HepG2 (cell line): ENCODE measurements around the gene SERTAD2. TPM values are rescaled to one million over a fixed set of nuclear protein-coding genes. Genes with fewer than 3 reads are reported as not detected.

ENCODE experiments used
- FOSL1 ChIP-seq: sonication (generic); formaldehyde crosslinking; IDR thresholded peaks from 2 replicates; pipeline ENCODE4 v1.9.0; 2021; ENCODE audit warnings: missing genetic modification reagents, borderline replicate concordance
- FOXA1 ChIP-seq, 2 experiments: fragments of 450-650 bp in 1 of 2; sonication (generic) in 1 of 2; formaldehyde crosslinking in 1 of 2; IDR thresholded peaks; 2 replicates each; pipeline versions ENCODE4 v1.4.0 to v1.6.1; 2016 to 2020; ENCODE audit warnings: missing genetic modification reagents in 1 of 2
- GMEB1 ChIP-seq: sonication (generic); formaldehyde crosslinking; IDR thresholded peaks from 2 replicates; pipeline ENCODE4 v1.5.1; 2020; ENCODE audit warnings: missing genetic modification reagents, mild to moderate bottlenecking, borderline replicate concordance
- KLF6 ChIP-seq: IDR thresholded peaks from 2 replicates; pipeline ENCODE4 v1.8.0; 2016; ENCODE audit warnings: missing biosample characterization, missing genetic modification reagents
- NONO ChIP-seq, 2 experiments: fragments of 450-650 bp in 1 of 2; sonication (generic) in 1 of 2; formaldehyde crosslinking in 1 of 2; IDR thresholded peaks in 1 of 2; conservative IDR thresholded peaks in 1 of 2; 2 replicates each; pipeline versions ENCODE4 v1.6.1 to v1.8.0; 2017 to 2022; ENCODE audit warnings: mild to moderate bottlenecking in 1 of 2, missing genetic modification reagents in 1 of 2, moderate library complexity in 1 of 2
- RELA ChIP-seq: sonication (generic); formaldehyde crosslinking; IDR thresholded peaks from 2 replicates; pipeline ENCODE4 v1.4.0; 2020; ENCODE audit warnings: missing genetic modification reagents
- SAP130 ChIP-seq: IDR thresholded peaks from 2 replicates; pipeline ENCODE4 v1.6.1; 2016; ENCODE audit warnings: low read depth
- SNRNP70 ChIP-seq: fragments of 200-400 bp; formaldehyde crosslinking; IDR thresholded peaks from 2 replicates; pipeline ENCODE4 v1.6.1; 2017; ENCODE audit warnings: mild to moderate bottlenecking, low read depth, low read length, moderate library complexity
- TBX2 ChIP-seq: sonication (generic); formaldehyde crosslinking; IDR thresholded peaks from 2 replicates; pipeline ENCODE4 v1.5.0; 2020; ENCODE audit warnings: missing genetic modification reagents, mild to moderate bottlenecking, borderline replicate concordance
- TEAD3 ChIP-seq: optimal IDR thresholded peaks from 2 replicates; pipeline ENCODE3; 2016; ENCODE audit warnings: borderline replicate concordance
- ZBTB7B ChIP-seq: sonication (generic); formaldehyde crosslinking; IDR thresholded peaks from 2 replicates; pipeline ENCODE4 v1.4.0; 2020; ENCODE audit warnings: missing genetic modification reagents
- ZNF33B ChIP-seq: sonication (generic); formaldehyde crosslinking; IDR thresholded peaks from 2 replicates; pipeline ENCODE4 v1.5.1; 2020; ENCODE audit warnings: mild to moderate bottlenecking, missing genetic modification reagents
- ZNF564 ChIP-seq: sonication (generic); formaldehyde crosslinking; IDR thresholded peaks from 2 replicates; pipeline ENCODE4 v1.8.1; 2023; ENCODE audit warnings: mild to moderate bottlenecking, missing genetic modification reagents
- ZNF567 ChIP-seq: sonication (generic); formaldehyde crosslinking; IDR thresholded peaks from 2 replicates; pipeline ENCODE4 v1.8.1; 2023; ENCODE audit warnings: mild to moderate bottlenecking, missing genetic modification reagents, borderline replicate concordance
- ZNF747 ChIP-seq: sonication (generic); formaldehyde crosslinking; IDR thresholded peaks from 2 replicates; pipeline ENCODE4 v1.8.1; 2023; ENCODE audit warnings: missing genetic modification reagents, mild to moderate bottlenecking, borderline replicate concordance
- ZNF83 ChIP-seq: sonication (generic); formaldehyde crosslinking; IDR thresholded peaks from 2 replicates; pipeline ENCODE4 v1.4.0; 2020; ENCODE audit warnings: missing genetic modification reagents, mild to moderate bottlenecking, borderline replicate concordance
- polyA plus RNA-seq, 8 experiments: library from polyadenylated mRNA; depleted of rRNA in 3 of 8; stranded (reverse) in 7 of 8; unstranded in 1 of 8; fragments of >200 nt; fragmentation: Illumina TruSeq in 4 of 8; extraction: Trizol in 4 of 8; gene quantifications; 2 replicates each; pipeline versions ENCODE4 v1.2.1 to v1.2.3, GENCODE V29; 2011 to 2016; ENCODE audit warnings: low read depth in 4 of 8, missing spikeins in 1 of 8, mixed read lengths in 1 of 8; ENCODE audit not compliant: insufficient read depth in 1 of 8
- total RNA-seq, 5 experiments: library from RNA; depleted of rRNA; stranded (reverse); fragments of >200 nt; fragmentation: Illumina TruSeq; extraction: Trizol; gene quantifications; 2 replicates each; pipeline ENCODE4 v1.2.3, GENCODE V29; 2016; ENCODE audit warnings: low read depth in 1 of 5
- TF ChIP-seq, protein P1 (sequence below), 2 experiments: fragments of 450-650 bp in 1 of 2; sonication (generic) in 1 of 2; formaldehyde crosslinking in 1 of 2; IDR thresholded peaks; 2 replicates each; pipeline versions ENCODE4 v1.6.1 to v1.8.0; 2016 to 2022; ENCODE audit warnings: antibody characterized with exemption in 1 of 2, mild to moderate bottlenecking in 1 of 2, missing genetic modification reagents in 1 of 2
- TF ChIP-seq, protein P2 (sequence below): IDR thresholded peaks from 2 replicates; pipeline ENCODE4 v1.6.1; 2016; ENCODE audit warnings: missing biosample characterization, missing genetic modification reagents, low read depth

Gene SERTAD2
- total and polyA plus RNA-seq, 2 of the 13 experiments (the other 11 are each of a cell fraction or from before 2014, with no cell fraction given) = 6.7 to 22.6 TPM

DNA sequence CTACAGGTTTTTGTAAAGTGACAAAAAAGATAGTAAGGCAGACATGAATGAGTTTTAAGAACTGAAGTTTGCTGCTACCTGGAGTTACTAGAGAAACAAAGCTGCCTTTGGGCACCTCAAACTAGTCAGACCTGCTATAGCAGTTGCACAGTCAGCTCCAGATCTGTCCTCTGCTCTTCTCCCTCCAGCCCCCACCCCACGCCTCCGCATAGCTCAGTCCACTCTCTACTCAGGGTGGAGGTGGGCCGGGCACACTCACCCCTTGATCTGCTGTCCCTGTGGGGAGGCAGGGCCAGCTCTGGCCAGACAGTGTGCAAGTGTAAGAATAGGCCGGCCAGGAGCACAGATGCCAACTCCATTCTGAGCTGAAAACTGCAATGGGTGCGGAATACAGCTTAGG lies 4.1 kb downstream of the SERTAD2 start (continued):
- TF ChIP-seq, protein P1, sequence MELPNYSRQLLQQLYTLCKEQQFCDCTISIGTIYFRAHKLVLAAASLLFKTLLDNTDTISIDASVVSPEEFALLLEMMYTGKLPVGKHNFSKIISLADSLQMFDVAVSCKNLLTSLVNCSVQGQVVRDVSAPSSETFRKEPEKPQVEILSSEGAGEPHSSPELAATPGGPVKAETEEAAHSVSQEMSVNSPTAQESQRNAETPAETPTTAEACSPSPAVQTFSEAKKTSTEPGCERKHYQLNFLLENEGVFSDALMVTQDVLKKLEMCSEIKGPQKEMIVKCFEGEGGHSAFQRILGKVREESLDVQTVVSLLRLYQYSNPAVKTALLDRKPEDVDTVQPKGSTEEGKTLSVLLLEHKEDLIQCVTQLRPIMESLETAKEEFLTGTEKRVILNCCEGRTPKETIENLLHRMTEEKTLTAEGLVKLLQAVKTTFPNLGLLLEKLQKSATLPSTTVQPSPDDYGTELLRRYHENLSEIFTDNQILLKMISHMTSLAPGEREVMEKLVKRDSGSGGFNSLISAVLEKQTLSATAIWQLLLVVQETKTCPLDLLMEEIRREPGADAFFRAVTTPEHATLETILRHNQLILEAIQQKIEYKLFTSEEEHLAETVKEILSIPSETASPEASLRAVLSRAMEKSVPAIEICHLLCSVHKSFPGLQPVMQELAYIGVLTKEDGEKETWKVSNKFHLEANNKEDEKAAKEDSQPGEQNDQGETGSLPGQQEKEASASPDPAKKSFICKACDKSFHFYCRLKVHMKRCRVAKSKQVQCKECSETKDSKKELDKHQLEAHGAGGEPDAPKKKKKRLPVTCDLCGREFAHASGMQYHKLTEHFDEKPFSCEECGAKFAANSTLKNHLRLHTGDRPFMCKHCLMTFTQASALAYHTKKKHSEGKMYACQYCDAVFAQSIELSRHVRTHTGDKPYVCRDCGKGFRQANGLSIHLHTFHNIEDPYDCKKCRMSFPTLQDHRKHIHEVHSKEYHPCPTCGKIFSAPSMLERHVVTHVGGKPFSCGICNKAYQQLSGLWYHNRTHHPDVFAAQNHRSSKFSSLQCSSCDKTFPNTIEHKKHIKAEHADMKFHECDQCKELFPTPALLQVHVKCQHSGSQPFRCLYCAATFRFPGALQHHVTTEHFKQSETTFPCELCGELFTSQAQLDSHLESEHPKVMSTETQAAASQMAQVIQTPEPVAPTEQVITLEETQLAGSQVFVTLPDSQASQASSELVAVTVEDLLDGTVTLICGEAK (IDR thresholded peaks at IDR 0.05) = no peak
- TF ChIP-seq, protein P1 (CRISPR knock-in tag; IDR thresholded peaks at IDR 0.05) = no peak
- TF ChIP-seq SAP130 (CRISPR knock-in tag) (peak; percentile 62), ZNF747 (CRISPR knock-in tag) (no peak), RELA (CRISPR knock-in tag) (no peak), FOXA1 (IDR thresholded peaks at IDR 0.05) (no peak), FOXA1 (CRISPR knock-in tag; IDR thresholded peaks at IDR 0.05) (no peak), ZNF33B (CRISPR knock-in tag) (no peak), ZNF564 (CRISPR knock-in tag) (no peak), ZNF83 (CRISPR knock-in tag) (no peak), GMEB1 (no peak), ZNF567 (CRISPR knock-in tag) (no peak), FOSL1 (CRISPR knock-in tag) (no peak), NONO (IDR thresholded peaks at IDR 0.05) (no peak), NONO (CRISPR knock-in tag; conservative IDR thresholded peaks at IDR 0.05) (no peak), TBX2 (CRISPR knock-in tag) (no peak), KLF6 (CRISPR knock-in tag) (0 out of 2 replicates have a peak, but pooled peaks have one; percentile 10), TEAD3 (CRISPR knock-in tag) (peak; percentile 33), ZBTB7B (0 out of 2 replicates have a peak, but pooled peaks have one; percentile 26), SNRNP70 (no peak)
- TF ChIP-seq, protein P2, sequence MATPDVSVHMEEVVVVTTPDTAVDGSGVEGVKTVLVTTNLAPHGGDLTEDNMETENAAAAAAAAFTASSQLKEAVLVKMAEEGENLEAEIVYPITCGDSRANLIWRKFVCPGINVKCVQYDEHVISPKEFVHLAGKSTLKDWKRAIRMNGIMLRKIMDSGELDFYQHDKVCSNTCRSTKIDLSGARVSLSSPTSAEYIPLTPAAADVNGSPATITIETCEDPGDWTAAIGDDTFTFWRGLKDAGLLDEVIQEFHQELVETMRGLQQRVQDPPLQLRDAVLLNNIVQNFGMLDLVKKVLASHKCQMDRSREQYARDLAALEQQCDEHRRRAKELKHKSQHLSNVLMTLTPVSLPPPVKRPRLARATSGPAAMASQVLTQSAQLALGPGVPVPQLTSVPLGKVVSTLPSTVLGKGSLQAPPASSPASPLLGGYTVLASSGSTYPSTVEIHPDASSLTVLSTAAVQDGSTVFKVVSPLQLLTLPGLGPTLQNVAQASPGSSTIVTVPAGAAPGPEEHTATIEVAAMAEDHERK = no peak
